Natural killer cell (primary cell): Measurements from ENCODE around the gene PRM3. TPM values are rescaled to one million over a fixed set of nuclear protein-coding genes. Genes with fewer than 3 reads are reported as not detected.

Source experiments
- ATAC-seq, 3 donors: fragments of 150-1000 bp in 2 of 3; fragments of 200-7000 bp in 1 of 3; cut with Tn5 transposase; 1 replicate in 1 of 3; 2 replicates in 2 of 3; pipeline ENCODE4 v1.10.0; 2021; ENCODE audit warnings: mild to moderate bottlenecking in 2 of 3, moderate library complexity in 2 of 3
- DNase-seq, 2 donors: peaks; one replicate each; pipeline versions ENCODE4 v3.0.0 to v3.0.0-alpha.2; 2013 to 2021; ENCODE audit warnings: mixed read lengths in 1 of 2
- H3K27ac ChIP-seq: one replicate; pipeline ENCODE4 v1.5.1; 2013; ENCODE audit warnings: mild to moderate bottlenecking, low read length
- H3K27me3 ChIP-seq: one replicate; pipeline ENCODE4 v1.6.1; 2013; ENCODE audit warnings: low read length; ENCODE audit not compliant: control insufficient read depth, insufficient read depth
- H3K36me3 ChIP-seq: one replicate; pipeline ENCODE4 v1.6.1; 2013; ENCODE audit warnings: low read length; ENCODE audit not compliant: control insufficient read depth, insufficient read depth
- H3K4me1 ChIP-seq: one replicate; pipeline ENCODE4 v1.6.1; 2013; ENCODE audit warnings: low read length; ENCODE audit not compliant: control insufficient read depth, insufficient read depth
- H3K4me3 ChIP-seq: one replicate; pipeline ENCODE4 v1.5.1; 2013; ENCODE audit warnings: low read length
- H3K9me3 ChIP-seq: one replicate; pipeline ENCODE4 v1.6.1; 2013; ENCODE audit warnings: low read length; ENCODE audit not compliant: control insufficient read depth, insufficient read depth
- H3K27ac Mint-ChIP-seq, 2 donors: one replicate each; pipeline ENCODE4 v1.8.0; 2022; ENCODE audit warnings: mild to moderate bottlenecking in 2 of 2, mixed read lengths in 2 of 2, moderate library complexity in 1 of 2
- H3K27me3 Mint-ChIP-seq, 2 donors: one replicate each; pipeline ENCODE4 v1.8.0; 2022; ENCODE audit warnings: low read depth in 2 of 2, mixed read lengths in 2 of 2
- H3K36me3 Mint-ChIP-seq: one replicate; pipeline ENCODE4 v1.8.0; 2022; ENCODE audit warnings: mixed read lengths
- H3K4me1 Mint-ChIP-seq, 2 donors: one replicate each; pipeline ENCODE4 v1.8.0; 2022; ENCODE audit warnings: mixed read lengths in 2 of 2
- H3K4me3 Mint-ChIP-seq: one replicate; pipeline ENCODE4 v1.8.0; 2022; ENCODE audit warnings: mild to moderate bottlenecking, moderate library complexity, mixed read lengths
- H3K9me3 Mint-ChIP-seq, 2 donors: one replicate each; pipeline ENCODE4 v1.8.0; 2022; ENCODE audit warnings: mixed read lengths in 2 of 2
- WGBS: methylation state at CpG from one replicate; pipeline ENCODE4 v1.1.7; 2013; ENCODE audit warnings: missing lambda C conversion rate; ENCODE audit not compliant: insufficient coverage; 5-methylcytosine and 5-hydroxymethylcytosine counted together
- intact Hi-C: fragments of 100-400 bp; cut with micrococcal nuclease; formaldehyde crosslinking; loops from one replicate; pipeline ENCODE4 v1.14.2; 2022
- total RNA-seq, 4 donors: library from RNA; stranded (reverse); fragments of 120-200 nt in 1 of 4; gene quantifications; one replicate each; pipeline versions ENCODE4 v1.2.3 to v1.2.4, GENCODE V29; 2013 to 2022
- TF ChIP-seq, protein P1 (sequence below): fragments of 200-600 bp; IDR thresholded peaks from one replicate; pipeline ENCODE4 v1.8.0; 2022; ENCODE audit warnings: antibody characterized with exemption

The PRM3 gene
- total RNA-seq, 3 donors from 2014 or later (not counting 1 experiment from before 2014, with no cell fraction given) = not detected

GRCh38 chr16:11259655-11260595 is 13.5 kb downstream of the PRM3 start:
- TF ChIP-seq, protein P1, sequence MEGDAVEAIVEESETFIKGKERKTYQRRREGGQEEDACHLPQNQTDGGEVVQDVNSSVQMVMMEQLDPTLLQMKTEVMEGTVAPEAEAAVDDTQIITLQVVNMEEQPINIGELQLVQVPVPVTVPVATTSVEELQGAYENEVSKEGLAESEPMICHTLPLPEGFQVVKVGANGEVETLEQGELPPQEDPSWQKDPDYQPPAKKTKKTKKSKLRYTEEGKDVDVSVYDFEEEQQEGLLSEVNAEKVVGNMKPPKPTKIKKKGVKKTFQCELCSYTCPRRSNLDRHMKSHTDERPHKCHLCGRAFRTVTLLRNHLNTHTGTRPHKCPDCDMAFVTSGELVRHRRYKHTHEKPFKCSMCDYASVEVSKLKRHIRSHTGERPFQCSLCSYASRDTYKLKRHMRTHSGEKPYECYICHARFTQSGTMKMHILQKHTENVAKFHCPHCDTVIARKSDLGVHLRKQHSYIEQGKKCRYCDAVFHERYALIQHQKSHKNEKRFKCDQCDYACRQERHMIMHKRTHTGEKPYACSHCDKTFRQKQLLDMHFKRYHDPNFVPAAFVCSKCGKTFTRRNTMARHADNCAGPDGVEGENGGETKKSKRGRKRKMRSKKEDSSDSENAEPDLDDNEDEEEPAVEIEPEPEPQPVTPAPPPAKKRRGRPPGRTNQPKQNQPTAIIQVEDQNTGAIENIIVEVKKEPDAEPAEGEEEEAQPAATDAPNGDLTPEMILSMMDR = no peak
- H3K27ac ChIP-seq = no peak overlapping the region
- no peak overlapping the region for H3K4me3 Mint-ChIP-seq

DNA sequence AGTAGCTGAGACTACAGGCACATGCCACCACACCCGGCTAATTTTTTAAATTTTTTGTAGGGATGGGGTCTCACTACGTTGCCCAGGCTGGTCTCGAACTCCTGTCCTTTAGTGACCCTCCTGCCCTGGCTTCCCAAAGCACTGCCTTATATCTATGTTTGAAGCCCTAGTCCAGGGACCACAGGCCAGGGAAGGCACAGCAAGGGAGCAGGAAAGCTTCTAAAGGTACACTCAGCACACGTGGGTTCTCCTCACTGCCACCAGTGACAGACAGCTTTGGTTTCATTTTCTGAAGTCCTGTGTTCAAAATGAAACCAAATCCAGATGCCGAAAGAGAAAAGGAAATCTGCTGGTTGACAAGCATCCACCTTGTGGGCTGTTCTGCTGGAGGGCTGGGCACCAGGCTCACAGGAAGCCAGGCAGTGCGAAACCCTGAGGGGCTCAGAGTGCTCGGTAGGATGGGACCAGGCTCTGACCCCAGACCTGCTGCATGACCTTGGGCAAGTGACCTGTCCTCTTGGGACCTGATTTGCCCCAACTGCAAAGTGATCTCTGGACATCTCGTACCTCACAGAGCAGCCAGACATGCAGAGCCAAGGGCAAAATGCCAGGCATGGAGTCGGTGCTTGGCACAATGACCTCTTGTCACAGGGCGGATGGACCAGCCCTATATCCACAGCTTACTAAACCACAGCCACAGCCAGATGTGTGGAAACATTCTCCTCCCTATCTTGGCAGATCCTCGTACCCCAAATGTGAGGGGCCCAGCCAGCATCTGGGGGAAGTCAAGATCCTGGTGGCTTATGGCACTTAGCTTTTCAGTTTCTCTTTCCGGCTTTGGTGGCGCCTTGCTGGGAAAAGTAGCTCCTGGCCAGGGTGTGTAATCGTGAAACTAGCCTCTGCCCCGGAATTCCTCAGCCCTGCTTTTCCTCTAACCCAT is 14.6 kb downstream of the PRM3 start:
- TF ChIP-seq, protein P1 = no peak
- H3K27ac Mint-ChIP-seq = peak overlapping the region; percentile 15
- Histone ChIP-seq H3K27me3 (no peaks in the 10 kb centered on the region), H3K4me3 (no peak overlapping the region), H3K9me3 (no peaks in the 10 kb centered on the region), H3K27ac (peak overlapping the region; percentile 34), H3K36me3 (peaks cover 3% of the 10 kb centered on the region), H3K4me1 (peaks cover 42% of the 10 kb centered on the region)
- peak overlapping the region; percentile 70 for H3K4me3 Mint-ChIP-seq
- peak in 1 of 2 donors; percentile 85 for DNase-seq
- H3K27me3 Mint-ChIP-seq = peaks cover 0 to 2% of the 10 kb centered on the region in 2 donors
- peaks cover 21 to 35% of the 10 kb centered on the region in 2 donors for H3K4me1 Mint-ChIP-seq
- WGBS = 37% methylated on average over 15 of the region's 15 CpGs
- H3K9me3 Mint-ChIP-seq = no peaks in the 10 kb centered on the region
- ATAC-seq = peak in 1 of 3 donors; percentile 5
- no peaks in the 10 kb centered on the region for H3K36me3 Mint-ChIP-seq
- intact Hi-C loops = loop anchor here (2.0 to 10.0 kb wide), 2 partner anchors 96 to 144 kb away; no protein-coding TSS in a partner anchor

More at GRCh38 chr16:11259655-11260595, 13.5 kb downstream of the PRM3 start:
- H3K27me3 Mint-ChIP-seq = peaks cover 0 to 3% of the 10 kb centered on the region in 2 donors
- whole genome bisulfite sequencing = 94% methylated on average over 12 of the region's 12 CpGs
- peaks cover 22 to 32% of the 10 kb centered on the region in 2 donors for H3K4me1 Mint-ChIP-seq
- Histone ChIP-seq H3K36me3 (no peaks in the 10 kb centered on the region), H3K4me1 (peaks cover 37% of the 10 kb centered on the region), H3K27me3 (no peaks in the 10 kb centered on the region), H3K9me3 (no peaks in the 10 kb centered on the region), H3K4me3 (no peak overlapping the region)
- no peaks in the 10 kb centered on the region for H3K9me3 Mint-ChIP-seq
- ATAC-seq (no peak), DNase-seq (no peak)
- intact Hi-C loops = loop anchor here (2.0 to 10.0 kb wide), 2 partner anchors 95 to 145 kb away; no protein-coding TSS in a partner anchor
- H3K36me3 Mint-ChIP-seq = no peaks in the 10 kb centered on the region
- H3K27ac Mint-ChIP-seq = peak overlapping the region; percentile 15

GRCh38 chr16:11257131-11257938 is 16.1 kb downstream of the PRM3 start:
- intact Hi-C loops = loop anchor here (1.0 to 10.0 kb wide), 3 partner anchors 143 to 286 kb away; no protein-coding TSS in a partner anchor
- ATAC-seq (peak; percentile 30 to 49 (median 33)), DNase-seq (peak; percentile 58 to 81)
- TF ChIP-seq, protein P1 = peak; percentile 73
- no peaks in the 10 kb centered on the region for H3K36me3 Mint-ChIP-seq
- peaks cover 32 to 43% of the 10 kb centered on the region in 2 donors for H3K4me1 Mint-ChIP-seq
- H3K9me3 Mint-ChIP-seq = no peaks in the 10 kb centered on the region
- H3K27ac ChIP-seq = no peak overlapping the region
- peaks cover 3% of the 10 kb centered on the region for H3K36me3 ChIP-seq
- H3K27me3 ChIP-seq = no peaks in the 10 kb centered on the region
- peak overlapping the region; percentile 93 to 96 for H3K27ac Mint-ChIP-seq
- H3K4me3 Mint-ChIP-seq = peak overlapping the region; percentile 98
- H3K4me3 ChIP-seq = peak overlapping the region; percentile 73
- WGBS = 28% methylated on average over 21 of the region's 21 CpGs
- H3K27me3 Mint-ChIP-seq = no peaks in the 10 kb centered on the region
- no peaks in the 10 kb centered on the region for H3K9me3 ChIP-seq
- peaks cover 53% of the 10 kb centered on the region for H3K4me1 ChIP-seq
